HG03439 (cell line): ENCODE results near the gene SETD6.
"Not testable (repeated sequence)": the region's sequence is repeated elsewhere in the genome, so short reads cannot be mapped to it uniquely, and the experiment has no call there.

Experiments used
- ATAC-seq: cut with Tn5 transposase; IDR thresholded peaks from one replicate; pipeline ENCODE4 v1.9.1; 2021; ENCODE audit warnings: mild to moderate bottlenecking, moderate library complexity; ENCODE audit not compliant: unreplicated experiment

Gene SETD6

DNA sequence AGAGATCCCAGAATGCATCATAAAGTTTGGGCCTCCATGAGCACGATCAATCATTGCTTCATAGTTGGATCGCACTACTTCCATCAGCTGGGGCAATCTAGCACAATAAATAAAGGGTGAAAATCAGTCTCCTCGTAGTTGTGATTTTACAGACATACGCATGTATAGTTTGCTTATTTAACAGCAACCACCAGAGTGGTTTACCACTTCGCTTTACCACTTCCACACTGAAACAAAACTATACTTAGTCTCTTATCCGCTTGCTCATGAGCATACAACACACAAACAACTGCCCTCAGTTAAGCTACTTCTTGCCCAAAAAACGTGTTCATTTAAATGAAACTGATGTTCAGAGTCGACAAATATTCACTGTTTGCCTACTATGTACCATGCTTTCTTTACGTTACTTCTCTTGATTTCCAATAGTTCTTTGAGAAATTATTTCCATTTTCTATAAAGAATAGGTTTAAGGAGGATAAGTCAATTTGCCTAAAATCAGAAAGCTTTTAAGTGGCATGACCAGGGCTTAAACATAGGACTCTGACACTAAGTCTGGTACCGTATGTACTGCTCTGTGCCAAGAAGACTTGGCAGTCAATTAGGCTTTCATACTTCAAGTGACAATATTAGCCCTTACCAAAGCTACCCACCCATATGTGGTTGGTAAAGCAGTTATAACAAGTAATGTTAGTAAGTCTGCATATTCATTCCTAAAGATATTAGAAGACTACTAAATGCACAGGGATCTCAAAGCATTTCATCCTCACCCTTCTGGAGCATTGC lies 22.0 kb downstream of the SETD6 start:
- no peak for ATAC-seq

DNA sequence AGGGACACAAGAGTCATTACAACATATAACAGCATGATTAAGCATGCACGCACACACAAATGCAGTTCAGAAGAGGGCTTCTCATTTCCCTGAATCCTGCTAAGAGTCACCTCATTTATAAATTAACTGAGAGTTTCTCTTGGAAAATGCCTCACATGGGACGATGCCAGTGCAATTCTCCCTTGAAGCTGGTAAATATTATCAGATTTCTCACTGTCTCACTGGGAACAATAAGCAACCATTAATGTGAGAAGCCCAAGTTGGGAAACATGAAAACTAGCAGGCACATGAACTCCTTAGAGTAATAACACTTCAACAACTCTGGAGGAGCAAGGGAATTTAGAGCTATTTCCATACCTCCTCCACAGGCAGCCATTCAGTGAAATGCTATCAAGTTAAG lies 26.4 kb downstream of the SETD6 start:
- no peak for ATAC-seq

DNA sequence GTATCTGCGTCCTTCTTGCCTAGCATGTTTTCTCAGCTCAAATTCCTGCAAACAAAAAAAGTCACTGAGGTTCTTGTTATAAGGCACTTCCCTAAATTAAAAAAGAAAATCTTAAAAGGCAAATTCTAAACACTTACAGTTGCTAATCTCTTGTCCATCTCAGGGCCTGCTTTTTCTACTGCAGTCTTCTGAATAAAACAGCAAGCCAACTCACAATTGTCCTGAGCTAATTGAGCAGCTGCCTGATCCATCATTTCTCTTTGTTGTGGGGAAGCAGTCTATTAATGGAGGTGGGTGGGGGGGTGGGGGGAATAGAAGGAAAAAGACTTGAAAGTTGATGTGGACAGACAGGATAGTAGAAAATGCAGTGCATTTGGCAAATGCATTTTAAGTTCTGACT lies 27.0 kb downstream of the SETD6 start:
- no peak for ATAC-seq

DNA sequence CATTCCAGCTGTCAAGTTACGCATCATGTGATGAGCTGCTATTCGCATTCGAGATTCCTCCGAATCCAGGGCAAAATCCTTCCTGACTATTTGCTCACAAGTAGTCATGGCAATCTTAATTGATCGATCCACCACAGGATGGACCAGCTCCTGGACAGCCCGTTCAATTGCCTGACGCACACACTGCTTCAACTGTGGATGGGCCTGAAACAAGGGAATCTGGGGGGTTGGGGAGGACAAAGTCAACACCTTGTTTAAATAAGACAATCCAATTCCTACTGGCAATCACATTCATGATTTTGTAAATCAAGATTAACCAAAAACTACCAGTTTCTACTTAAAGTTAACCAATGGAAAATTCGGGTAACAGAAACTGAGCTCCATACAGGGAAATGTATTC lies 28.4 kb downstream of the SETD6 start:
- ATAC-seq, result no peak

DNA sequence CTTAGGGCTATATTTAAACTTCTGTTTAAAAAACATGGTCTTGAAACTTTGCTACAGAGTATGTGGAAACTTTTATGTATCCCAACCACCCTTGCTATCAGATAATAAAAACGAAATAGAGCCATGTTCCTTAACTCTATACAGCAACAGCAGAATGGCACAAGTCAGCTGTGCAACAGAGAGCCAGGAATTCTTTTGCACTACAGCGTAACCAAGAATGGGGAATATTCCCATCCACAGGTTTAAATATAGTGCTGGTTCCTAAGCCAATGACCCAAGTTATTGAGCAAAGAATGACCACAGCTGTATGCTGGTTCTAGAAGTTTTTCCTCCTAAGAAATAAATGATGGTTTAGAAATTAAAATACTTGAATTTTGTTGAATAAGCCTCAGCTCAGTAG lies 33.1 kb downstream of the SETD6 start:
- no peak for ATAC-seq

DNA sequence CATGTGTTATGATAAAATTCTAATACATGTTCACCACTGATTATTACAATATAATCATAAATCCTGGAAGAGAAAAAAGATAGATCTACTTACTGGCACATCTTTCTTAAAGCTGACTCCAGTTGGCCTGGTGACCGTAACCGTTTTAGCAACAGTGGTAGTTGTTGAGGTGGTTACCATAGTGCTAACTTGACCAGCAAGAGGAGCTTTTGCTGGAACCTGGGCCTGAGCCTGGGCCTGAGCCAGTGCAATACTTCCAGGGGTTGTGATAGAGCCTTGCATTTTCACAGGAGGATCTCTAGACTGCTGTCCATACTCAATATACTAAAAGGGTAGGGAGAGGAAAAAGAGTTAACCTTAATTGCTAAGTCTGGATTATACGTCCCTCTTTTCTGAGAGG lies 36.2 kb downstream of the SETD6 start:
- ATAC-seq, result no peak

DNA sequence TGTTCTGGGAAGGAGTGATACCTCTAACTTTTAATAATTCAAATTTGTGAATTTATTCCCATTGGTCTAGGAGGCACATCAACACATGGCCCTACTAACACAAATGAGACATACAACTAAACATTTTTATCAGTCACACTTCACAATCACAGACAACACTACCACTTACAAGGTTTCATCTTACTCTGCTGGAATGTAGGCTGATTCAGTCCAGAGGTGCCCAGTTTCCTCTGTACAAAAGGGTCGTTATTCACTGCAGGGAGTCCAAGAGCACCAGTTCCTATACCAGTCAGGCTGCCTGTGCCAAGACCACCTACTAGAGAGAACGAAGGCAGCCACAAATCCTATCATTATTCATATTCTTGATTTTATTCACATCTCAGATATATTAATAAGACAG lies 41.4 kb downstream of the SETD6 start:
- ATAC-seq, result no peak

DNA sequence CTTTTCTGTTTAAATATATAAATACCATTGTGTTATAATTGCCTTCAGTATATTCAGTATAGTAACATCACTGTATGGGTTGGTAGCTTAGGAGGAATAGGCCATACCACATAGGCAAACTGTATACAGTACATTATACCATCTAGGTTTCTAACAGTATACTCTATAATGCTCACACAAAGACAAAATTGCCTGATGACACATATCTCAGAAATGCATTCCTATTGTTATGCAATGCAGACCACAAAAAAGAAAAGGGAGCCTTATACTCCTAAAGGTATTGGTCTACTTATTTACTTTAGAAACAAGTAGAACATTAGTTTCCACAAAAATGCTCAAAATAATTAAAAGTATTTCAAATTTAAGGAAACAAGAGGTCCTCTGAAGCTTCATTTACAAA lies 47.9 kb downstream of the SETD6 start:
- no peak for ATAC-seq

DNA sequence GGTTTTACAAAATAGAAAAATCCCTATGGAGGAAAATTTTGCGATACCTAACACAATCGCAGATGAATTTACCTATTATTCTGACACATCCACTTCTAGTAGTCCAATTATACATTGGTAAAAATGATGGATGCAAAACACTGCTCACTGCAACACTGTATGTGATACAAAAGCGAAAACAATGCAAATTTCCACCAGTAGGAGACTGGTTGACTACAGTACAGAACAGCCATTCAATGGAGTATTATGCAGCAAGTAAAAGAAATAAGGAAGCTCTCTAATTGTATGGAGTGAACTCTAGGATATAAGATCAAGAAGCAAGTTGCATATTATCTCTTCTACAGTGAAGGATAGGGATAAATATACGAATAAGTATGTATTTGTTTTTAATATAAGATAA lies 48.5 kb downstream of the SETD6 start:
- no peak for ATAC-seq

DNA sequence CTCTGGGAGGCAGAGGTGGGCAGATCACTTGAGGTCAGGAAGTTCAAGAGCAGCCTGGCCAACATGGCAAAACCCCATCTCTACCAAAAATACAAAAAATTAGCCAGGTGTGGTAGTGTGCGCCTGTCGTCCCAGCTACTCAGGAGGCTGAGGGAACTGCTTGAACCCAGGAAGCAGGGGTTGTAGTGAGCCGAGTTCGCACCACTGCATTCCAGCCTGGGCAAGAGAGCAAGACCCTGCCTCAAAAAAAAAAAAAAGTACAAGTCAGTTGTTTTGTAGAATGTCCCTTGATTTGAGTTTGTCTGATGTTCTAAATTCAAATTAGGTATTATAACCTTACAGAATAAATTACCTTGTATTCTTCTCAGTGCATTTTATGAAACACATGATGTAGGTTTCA lies 50.4 kb downstream of the SETD6 start:
- ATAC-seq, result not testable (repeated sequence)
